ENCODE measurements around the gene MTHFD1L.

GRCh38 chr6:151109361-151109760, 243.9 kb downstream of the MTHFD1L start:
- no peak for TF ChIP-seq CTCF (IDR thresholded peaks at IDR 0.05; ENCODE audit: extremely low read depth in 1 of 2, insufficient read depth in 1 of 2, low read depth in 1 of 2, low read length in 2 of 2)
- TF ChIP-seq MAX (IDR thresholded peaks at IDR 0.05; ENCODE audit: insufficient read depth, insufficient read length), result no peak
- TF ChIP-seq EZH2 (IDR thresholded peaks at IDR 0.05; ENCODE audit: borderline replicate concordance, low read depth, low read length, severe bottlenecking), result no peak
- TF ChIP-seq GATA2 (IDR thresholded peaks at IDR 0.05; ENCODE audit: insufficient read depth, insufficient read length, low read depth, low read length), result no peak
- no peak for TF ChIP-seq POLR2A (IDR thresholded peaks at IDR 0.05; ENCODE audit: low read depth, low read length)
- TF ChIP-seq POLR2AphosphoS5 (IDR thresholded peaks at IDR 0.05; ENCODE audit: insufficient read depth, low read depth, low read length), result no peak
- TF ChIP-seq FOS (IDR thresholded peaks at IDR 0.05; ENCODE audit: borderline replicate concordance, insufficient read depth, low read length), result no peak
- TF ChIP-seq JUN (IDR thresholded peaks at IDR 0.05; ENCODE audit: borderline replicate concordance, insufficient read depth, insufficient read length, low read depth), result no peak
